ENCODE data around the gene EIF1B. TPM values are rescaled to one million over a fixed set of nuclear protein-coding genes. Genes with fewer than 3 reads are reported as not detected.

Gene EIF1B
- total and polyA plus RNA-seq, 2 of the 13 experiments (the other 11 are each of a cell fraction or from before 2014, with no cell fraction given), result 12.7 to 29.1 TPM

DNA sequence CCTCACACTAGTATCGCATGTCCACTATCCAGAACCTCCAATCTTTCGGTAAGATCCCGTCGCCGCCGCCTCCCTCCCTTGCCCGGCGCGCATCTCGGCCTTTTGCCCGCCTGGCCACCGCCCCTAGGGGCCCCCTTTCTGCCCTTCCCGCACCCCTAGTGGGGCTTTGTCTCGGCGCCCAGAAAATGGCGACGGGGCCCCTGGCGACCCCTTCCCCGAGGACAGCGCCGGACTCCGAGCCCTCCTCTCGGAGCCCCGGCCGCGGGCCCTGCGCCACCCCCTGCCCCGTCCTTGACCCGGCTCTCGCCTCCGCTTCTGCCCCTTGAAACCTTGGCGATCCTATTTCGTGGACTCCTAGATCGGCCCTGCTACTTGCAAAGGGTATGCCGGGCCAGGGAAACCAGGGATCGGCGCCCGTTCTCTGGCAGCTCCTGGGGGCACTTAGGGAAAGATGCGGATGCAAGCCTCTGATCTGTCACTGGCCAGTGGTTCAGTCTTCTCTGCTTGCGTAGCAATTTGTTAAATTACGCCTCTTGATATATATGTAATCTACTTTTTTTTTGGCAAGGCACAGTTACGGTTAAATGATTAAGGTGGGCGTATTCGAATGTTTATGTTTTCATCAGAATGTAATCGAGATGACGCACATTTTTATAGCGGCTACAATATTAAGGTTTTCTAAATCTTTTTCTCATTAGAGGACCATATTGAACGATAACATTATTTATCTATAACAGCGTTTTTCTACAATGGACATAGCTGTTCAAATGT is 603 bp downstream of the EIF1B start (continued):
- TF ChIP-seq MYC (CRISPR knock-in tag; IDR thresholded peaks at IDR 0.05; ENCODE audit: borderline replicate concordance) (no peak), ZNF629 (CRISPR knock-in tag; conservative IDR thresholded peaks at IDR 0.05) (no peak), ZNF7 (CRISPR knock-in tag; IDR thresholded peaks at IDR 0.05) (no peak), SRF (IDR thresholded peaks at IDR 0.05; ENCODE audit: low read depth, low read length) (no peak), MXD1 (CRISPR knock-in tag; IDR thresholded peaks at IDR 0.05) (no peak), MEIS2 (CRISPR knock-in tag; IDR thresholded peaks at IDR 0.05) (no peak; the same call in 1 of the 2 replicates), HIVEP1 (CRISPR knock-in tag; IDR thresholded peaks at IDR 0.05) (no peak; the same call in 1 of the 2 replicates), STAG1 (CRISPR knock-in tag; IDR thresholded peaks at IDR 0.05) (no peak), RXRB (CRISPR knock-in tag; IDR thresholded peaks at IDR 0.05; ENCODE audit: borderline replicate concordance) (peak; percentile 58), GATAD2A (CRISPR knock-in tag; IDR thresholded peaks at IDR 0.05) (peak; percentile 27; the same call in 1 of the 2 replicates), RARA (CRISPR knock-in tag; IDR thresholded peaks at IDR 0.05) (peak; percentile 96), FOXK1 (CRISPR knock-in tag; IDR thresholded peaks at IDR 0.05; ENCODE audit: borderline replicate concordance, low read depth) (no peak), ZSCAN20 (CRISPR knock-in tag; IDR thresholded peaks at IDR 0.05; ENCODE audit: borderline replicate concordance) (no peak), ZKSCAN8 (CRISPR knock-in tag; IDR thresholded peaks at IDR 0.05; ENCODE audit: borderline replicate concordance) (no peak), ZC3H13 (CRISPR knock-in tag; IDR thresholded peaks at IDR 0.05) (peak; percentile 71; the same call in 1 of the 2 replicates), ZNF136 (CRISPR knock-in tag; IDR thresholded peaks at IDR 0.05; ENCODE audit: low read depth) (no peak), BCL6 (CRISPR knock-in tag; IDR thresholded peaks at IDR 0.05) (peak; percentile 44; the same call in 1 of the 2 replicates), ZNF670 (CRISPR knock-in tag; IDR thresholded peaks at IDR 0.05; ENCODE audit: borderline replicate concordance) (no peak), RAD51 (IDR thresholded peaks at IDR 0.05; ENCODE audit: borderline replicate concordance) (no peak), ZNF326 (CRISPR knock-in tag; IDR thresholded peaks at IDR 0.05; ENCODE audit: borderline replicate concordance) (no peak), ZFP36 (IDR thresholded peaks at IDR 0.05; ENCODE audit: borderline replicate concordance, low read depth, low read length, partially characterized antibody) (no peak), ZBTB25 (CRISPR knock-in tag; IDR thresholded peaks at IDR 0.05) (no peak), SOX5 (CRISPR knock-in tag; IDR thresholded peaks at IDR 0.05; ENCODE audit: borderline replicate concordance) (no peak), MIER3 (CRISPR knock-in tag; IDR thresholded peaks at IDR 0.05; ENCODE audit: borderline replicate concordance) (no peak), ZMYM2 (CRISPR knock-in tag; IDR thresholded peaks at IDR 0.05) (no peak), PRMT3 (CRISPR knock-in tag; IDR thresholded peaks at IDR 0.05; ENCODE audit: borderline replicate concordance, low read depth) (no peak)
- TF ChIP-seq, protein P1, sequence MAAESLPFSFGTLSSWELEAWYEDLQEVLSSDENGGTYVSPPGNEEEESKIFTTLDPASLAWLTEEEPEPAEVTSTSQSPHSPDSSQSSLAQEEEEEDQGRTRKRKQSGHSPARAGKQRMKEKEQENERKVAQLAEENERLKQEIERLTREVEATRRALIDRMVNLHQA (CRISPR knock-in tag; IDR thresholded peaks at IDR 0.05), result no peak
- TF ChIP-seq, protein P2, sequence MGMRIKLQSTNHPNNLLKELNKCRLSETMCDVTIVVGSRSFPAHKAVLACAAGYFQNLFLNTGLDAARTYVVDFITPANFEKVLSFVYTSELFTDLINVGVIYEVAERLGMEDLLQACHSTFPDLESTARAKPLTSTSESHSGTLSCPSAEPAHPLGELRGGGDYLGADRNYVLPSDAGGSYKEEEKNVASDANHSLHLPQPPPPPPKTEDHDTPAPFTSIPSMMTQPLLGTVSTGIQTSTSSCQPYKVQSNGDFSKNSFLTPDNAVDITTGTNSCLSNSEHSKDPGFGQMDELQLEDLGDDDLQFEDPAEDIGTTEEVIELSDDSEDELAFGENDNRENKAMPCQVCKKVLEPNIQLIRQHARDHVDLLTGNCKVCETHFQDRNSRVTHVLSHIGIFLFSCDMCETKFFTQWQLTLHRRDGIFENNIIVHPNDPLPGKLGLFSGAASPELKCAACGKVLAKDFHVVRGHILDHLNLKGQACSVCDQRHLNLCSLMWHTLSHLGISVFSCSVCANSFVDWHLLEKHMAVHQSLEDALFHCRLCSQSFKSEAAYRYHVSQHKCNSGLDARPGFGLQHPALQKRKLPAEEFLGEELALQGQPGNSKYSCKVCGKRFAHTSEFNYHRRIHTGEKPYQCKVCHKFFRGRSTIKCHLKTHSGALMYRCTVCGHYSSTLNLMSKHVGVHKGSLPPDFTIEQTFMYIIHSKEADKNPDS (CRISPR knock-in tag; IDR thresholded peaks at IDR 0.05), result no peak

All from HepG2 (cell line).